Ovary (tissue), 3 donors: ENCODE data around the gene JADE2.

ENCODE experiments used
- CTCF ChIP-seq, 3 donors: fragments of 450-650 bp in 2 of 3; fragments of 200-600 bp in 1 of 3; IDR thresholded peaks; one replicate each; pipeline versions ENCODE4 v1.5.1 to v1.8.0; 2016 to 2022; ENCODE audit warnings: antibody characterized with exemption in 3 of 3, mild to moderate bottlenecking in 1 of 3
- POLR2A ChIP-seq: fragments of 450-650 bp; IDR thresholded peaks from one replicate; pipeline ENCODE4 v1.6.1; 2017; ENCODE audit warnings: antibody characterized with exemption, mild to moderate bottlenecking, moderate library complexity
- donor health status: DM: no; HTN: no; CAD: no.

- TF ChIP-seq CTCF (IDR thresholded peaks at IDR 0.05) (no peak), POLR2A (no peak)
These were observed 36.1 kb upstream of the JADE2 start for GRCh38 chr5:134489227-134489944.
